ENCODE data around the gene KLHL13. TPM values are rescaled to one million over a fixed set of nuclear protein-coding genes. Genes with fewer than 3 reads are reported as not detected.
"Not testable (repeated sequence)": the region's sequence is repeated elsewhere in the genome, so short reads cannot be mapped to it uniquely, and the experiment has no call there.

KLHL13 gene
- total RNA-seq, 1 experiment from 2014 or later: 48.3 TPM

DNA sequence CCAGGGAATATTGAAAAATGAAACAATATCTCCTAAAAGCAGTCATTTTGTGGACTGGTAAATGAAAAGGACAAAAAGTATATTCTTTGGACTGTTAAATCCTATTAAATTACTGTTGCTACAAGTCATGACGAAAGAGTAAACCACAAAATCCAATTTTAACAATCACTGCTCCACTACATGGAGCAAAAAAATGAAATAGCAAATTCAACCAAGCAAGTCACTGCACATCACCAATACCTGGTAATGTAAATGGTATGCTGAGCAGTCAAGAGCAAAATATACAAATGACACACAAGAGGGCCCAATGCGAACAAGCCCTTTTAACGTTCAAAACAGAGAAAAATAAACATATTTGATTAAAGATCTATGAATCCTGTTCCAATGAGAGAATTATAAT lies 126.2 kb downstream of the KLHL13 start:
- Histone ChIP-seq H3K4me1 (peaks cover 15% of the 10 kb centered on the region), H3K36me3 (no peaks in the 10 kb centered on the region), H3K4me3 (no peak overlapping the region), H3K27ac (no peak overlapping the region), H3K27me3 (no peaks in the 10 kb centered on the region), H3K9me3 (replicated peaks) (no peaks in the 10 kb centered on the region)
- DNase-seq: no peak

DNA sequence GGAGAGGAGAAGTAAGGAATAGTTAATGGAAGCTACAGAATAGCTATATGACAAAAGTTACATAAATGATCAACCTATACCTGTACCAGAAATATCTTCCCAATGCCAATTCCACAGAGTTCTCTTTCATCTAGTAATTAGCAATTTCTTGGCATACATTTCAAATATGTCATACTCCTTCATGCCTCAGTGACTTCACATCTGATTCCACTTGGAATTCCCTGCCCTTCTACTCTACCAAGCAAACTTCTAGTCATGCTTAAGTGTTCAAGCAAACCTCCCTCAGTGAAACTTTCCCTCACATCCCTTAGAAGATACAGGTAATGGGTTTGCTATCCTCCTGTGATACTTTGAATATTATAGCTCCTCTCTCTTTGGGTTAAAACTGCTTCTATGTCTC lies 127.1 kb downstream of the KLHL13 start:
- Histone ChIP-seq H3K27me3 (no peaks in the 10 kb centered on the region), H3K9me3 (replicated peaks) (no peaks in the 10 kb centered on the region), H3K36me3 (no peaks in the 10 kb centered on the region), H3K27ac (no peak overlapping the region), H3K4me3 (no peak overlapping the region), H3K4me1 (peaks cover 15% of the 10 kb centered on the region)
- DNase-seq: no peak

DNA sequence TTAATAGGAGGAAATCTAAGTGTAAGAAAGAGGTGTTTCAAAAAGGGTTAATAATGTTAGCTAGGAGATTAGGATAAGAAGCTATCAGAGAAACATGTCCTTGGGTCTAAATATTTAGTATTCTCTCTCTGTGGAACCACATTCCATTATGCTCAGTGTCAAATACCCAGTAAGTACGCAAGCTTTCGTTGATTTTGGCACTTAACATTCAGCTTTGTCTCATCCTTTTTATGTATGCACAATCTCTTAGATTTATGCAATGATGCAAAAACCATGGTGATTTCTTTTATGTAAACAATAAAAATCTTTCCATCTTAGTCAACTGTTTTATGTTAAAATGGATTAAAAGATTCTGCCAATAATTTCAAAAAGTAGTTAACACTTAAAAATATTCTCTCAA lies 129.2 kb downstream of the KLHL13 start:
- H3K9me3 ChIP-seq (replicated peaks): no peaks in the 10 kb centered on the region
- no peak for DNase-seq
- no peak overlapping the region for H3K27ac ChIP-seq
- H3K36me3 ChIP-seq: no peaks in the 10 kb centered on the region
- H3K4me3 ChIP-seq: no peak overlapping the region
- H3K4me1 ChIP-seq: peaks cover 15% of the 10 kb centered on the region
- no peaks in the 10 kb centered on the region for H3K27me3 ChIP-seq

DNA sequence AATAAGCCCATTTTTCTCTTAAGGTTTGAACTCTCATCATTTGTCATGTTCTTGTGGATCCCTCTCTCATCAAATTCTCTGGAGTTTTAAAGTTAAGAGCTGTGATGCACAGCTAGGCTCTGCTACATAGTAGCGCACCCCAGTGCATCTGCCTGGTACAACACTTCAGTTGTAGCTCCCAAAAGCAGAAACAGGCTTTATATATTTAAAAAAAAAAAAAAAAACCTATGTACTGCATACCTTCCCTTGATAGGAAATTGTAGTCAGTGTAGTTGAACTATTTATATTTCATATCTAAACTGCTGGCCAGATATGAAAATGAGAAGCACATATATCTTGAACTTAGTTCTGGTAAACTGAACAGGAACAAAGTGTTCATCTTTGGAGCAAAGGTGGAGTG lies 131.4 kb downstream of the KLHL13 start:
- no peak overlapping the region for H3K4me3 ChIP-seq
- H3K4me1 ChIP-seq: peaks cover 5% of the 10 kb centered on the region; the same call in 1 of the 2 replicates
- H3K27ac ChIP-seq: no peak overlapping the region
- peak; percentile 11 to 31 for DNase-seq
- no peaks in the 10 kb centered on the region for H3K9me3 ChIP-seq (replicated peaks)
- H3K27me3 ChIP-seq: no peaks in the 10 kb centered on the region
- H3K36me3 ChIP-seq: no peaks in the 10 kb centered on the region

DNA sequence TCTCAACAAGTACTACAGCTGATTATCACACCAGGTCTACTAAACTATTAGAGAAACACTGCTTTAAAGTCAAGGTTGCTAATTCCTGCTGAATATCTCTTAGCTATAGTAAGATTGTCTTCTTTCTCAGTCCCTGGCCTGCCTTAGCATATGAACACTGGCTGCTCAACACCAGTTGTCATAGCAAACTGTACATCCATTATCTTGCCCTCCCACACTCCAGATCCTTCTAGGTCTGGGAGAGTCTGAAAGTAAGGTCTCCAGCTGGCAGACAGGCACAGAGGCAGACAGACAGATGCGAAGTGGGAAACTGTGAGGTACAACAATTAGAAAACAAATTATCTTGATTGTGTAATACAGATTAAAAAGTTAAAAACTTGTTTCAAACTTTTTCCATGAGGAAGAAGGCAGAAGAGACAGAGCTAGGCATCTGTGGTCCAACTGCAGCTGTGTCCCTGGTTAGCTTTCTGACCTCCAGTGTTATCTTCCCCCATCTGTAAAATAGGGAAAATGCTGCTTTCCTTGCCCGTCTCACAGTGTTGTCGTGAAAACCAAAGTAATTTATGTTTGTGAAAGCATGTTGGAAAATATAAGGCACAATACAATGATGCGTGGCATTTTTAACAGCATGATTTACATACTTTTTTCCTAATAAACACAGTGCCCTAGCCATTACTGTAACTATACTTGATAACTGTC lies 133.8 kb downstream of the KLHL13 start:
- H3K4me1 ChIP-seq: peaks cover 5% of the 10 kb centered on the region; the same call in 1 of the 2 replicates
- DNase-seq: no peak
- H3K27ac ChIP-seq: no peak overlapping the region
- no peaks in the 10 kb centered on the region; the same call in 1 of the 2 replicates for H3K36me3 ChIP-seq
- no peaks in the 10 kb centered on the region for H3K27me3 ChIP-seq
- no peaks in the 10 kb centered on the region for H3K9me3 ChIP-seq (replicated peaks)
- H3K4me3 ChIP-seq: no peak overlapping the region

DNA sequence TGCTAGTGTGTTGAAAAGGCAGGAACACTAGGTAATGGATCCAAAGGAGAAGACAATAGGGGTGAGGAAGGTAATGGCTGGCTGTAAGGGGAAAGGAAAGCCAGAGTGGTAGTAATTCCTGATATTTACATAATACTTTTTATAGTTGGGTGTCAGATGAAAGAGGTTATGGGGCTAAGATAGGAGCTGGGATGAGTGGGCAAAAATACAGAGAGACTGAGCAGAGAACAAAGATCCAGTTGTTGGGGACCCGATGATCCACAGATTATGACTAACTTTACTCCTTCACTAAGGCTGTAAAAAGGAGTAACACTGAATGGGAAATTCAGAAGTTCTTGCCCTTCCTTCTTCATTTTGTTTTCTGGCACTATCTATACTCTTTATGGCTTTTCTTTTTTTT lies 138.2 kb downstream of the KLHL13 start:
- H3K27me3 ChIP-seq: no peaks in the 10 kb centered on the region

DNA sequence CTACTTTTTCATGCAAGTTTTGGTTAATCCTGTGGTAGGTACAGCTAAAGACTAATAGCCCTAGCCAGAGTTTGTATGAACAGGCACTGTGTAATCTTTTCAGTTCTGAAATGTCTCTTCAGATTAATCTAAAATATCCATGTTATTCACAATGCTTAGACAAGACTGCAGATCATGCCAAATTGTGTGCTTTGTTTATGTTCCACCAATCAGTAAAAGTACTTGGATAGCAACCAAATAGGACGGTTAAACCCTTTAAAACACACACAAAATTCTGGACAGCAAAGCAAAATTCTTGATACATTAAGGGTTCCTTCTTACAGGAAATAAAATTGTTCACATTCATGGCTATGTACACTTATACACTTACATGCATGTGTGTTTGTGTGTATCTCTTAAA lies 139.1 kb downstream of the KLHL13 start:
- Histone ChIP-seq H3K27ac (no peak overlapping the region), H3K4me1 (peaks cover under 1% of the 10 kb centered on the region; the same call in 1 of the 2 replicates), H3K27me3 (no peaks in the 10 kb centered on the region), H3K4me3 (no peak overlapping the region), H3K9me3 (replicated peaks) (no peaks in the 10 kb centered on the region), H3K36me3 (no peaks in the 10 kb centered on the region; the same call in 1 of the 2 replicates)
- DNase-seq: no peak

More for the DNA sequence above, 138.2 kb downstream of the KLHL13 start:
- Histone ChIP-seq H3K4me3 (no peak overlapping the region), H3K27ac (no peak overlapping the region), H3K4me1 (no peaks in the 10 kb centered on the region), H3K9me3 (replicated peaks) (no peaks in the 10 kb centered on the region), H3K36me3 (no peaks in the 10 kb centered on the region; the same call in 1 of the 2 replicates)
- no peak for DNase-seq

DNA sequence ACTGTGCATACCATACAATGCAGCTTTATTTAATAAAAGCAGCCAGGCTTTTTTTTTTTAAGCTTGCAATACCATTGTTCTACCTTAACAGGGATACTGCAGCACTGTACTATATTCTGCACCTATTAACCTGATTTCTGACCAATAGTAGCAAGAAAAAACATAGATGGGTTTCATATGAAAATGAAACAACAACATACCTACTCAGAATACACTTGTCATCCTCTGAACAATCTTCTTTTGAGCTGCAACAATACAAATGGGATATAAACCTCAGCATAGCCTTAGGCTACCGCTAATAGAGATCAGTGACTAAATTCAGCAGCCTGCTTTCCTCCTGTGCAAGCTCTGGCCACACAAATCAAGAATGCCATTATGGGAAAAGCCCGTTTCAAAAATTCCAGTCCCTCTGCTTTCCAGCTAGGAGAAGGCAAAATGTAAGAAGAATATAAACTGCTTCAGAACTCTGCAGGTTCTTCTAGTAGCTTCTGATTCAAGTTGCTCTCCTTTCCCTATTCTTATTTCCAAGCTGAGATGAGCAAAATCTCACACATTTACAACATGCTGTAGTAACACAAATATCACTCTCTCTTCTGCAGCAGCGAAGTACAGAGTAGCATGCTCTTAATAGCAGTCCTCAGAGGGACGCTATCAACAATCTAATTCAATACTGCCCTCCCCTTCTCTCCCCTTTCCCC lies 143.4 kb downstream of the KLHL13 start:
- no peak overlapping the region for H3K27ac ChIP-seq
- no peaks in the 10 kb centered on the region for H3K27me3 ChIP-seq
- H3K36me3 ChIP-seq: no peaks in the 10 kb centered on the region; the same call in 1 of the 2 replicates
- no peak overlapping the region for H3K4me3 ChIP-seq
- no peaks in the 10 kb centered on the region for H3K9me3 ChIP-seq (replicated peaks)
- peaks cover 12% of the 10 kb centered on the region for H3K4me1 ChIP-seq
- peak in 1 of 2 experiments; percentile 15 for DNase-seq

DNA sequence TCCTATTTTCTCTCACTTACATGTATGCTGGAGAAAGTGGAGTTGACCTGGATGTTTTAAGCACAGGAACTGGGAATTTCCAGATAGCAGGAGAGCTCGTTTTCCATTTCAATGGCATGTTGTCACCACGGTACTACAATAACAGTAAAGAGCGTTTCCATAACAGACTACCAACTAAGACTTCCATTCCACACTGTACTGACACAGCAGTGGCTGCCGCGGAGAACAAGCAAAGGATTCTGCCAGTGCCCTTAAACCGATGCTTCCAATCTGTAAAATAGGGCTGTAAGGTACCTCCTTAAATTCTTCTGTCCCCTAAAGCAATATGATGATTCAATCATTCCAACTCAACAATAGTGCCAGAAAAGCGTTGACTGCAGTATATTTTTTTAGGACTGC lies 143.9 kb downstream of the KLHL13 start:
- Histone ChIP-seq H3K27ac (no peak overlapping the region), H3K9me3 (replicated peaks) (no peaks in the 10 kb centered on the region), H3K36me3 (no peaks in the 10 kb centered on the region), H3K4me1 (peaks cover 12% of the 10 kb centered on the region), H3K27me3 (no peaks in the 10 kb centered on the region), H3K4me3 (no peak overlapping the region)
- no peak for DNase-seq

DNA sequence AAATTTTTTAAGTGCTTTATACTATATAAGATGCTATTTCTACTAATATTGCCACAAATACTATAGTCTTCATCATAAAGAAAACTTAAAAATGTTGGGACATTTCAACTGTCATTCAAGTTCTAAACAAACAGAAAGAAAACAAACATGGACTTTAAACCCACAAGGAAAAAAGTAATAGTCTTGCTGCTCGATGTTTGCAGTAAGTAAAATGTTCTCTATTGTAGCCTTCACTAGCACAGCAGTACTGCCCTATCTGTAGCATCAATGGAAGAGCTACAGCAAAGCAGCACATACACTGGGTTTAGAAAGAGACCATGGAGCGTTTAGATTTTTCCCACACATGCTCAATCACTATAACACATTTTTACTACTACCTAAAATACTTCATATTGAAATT lies 146.8 kb downstream of the KLHL13 start:
- Histone ChIP-seq H3K9me3 (replicated peaks) (peaks cover 1% of the 10 kb centered on the region; the same call in 1 of the 2 replicates), H3K4me3 (no peak overlapping the region), H3K36me3 (no peaks in the 10 kb centered on the region), H3K4me1 (peaks cover 12% of the 10 kb centered on the region), H3K27me3 (no peaks in the 10 kb centered on the region), H3K27ac (no peak overlapping the region)
- DNase-seq: no peak

DNA sequence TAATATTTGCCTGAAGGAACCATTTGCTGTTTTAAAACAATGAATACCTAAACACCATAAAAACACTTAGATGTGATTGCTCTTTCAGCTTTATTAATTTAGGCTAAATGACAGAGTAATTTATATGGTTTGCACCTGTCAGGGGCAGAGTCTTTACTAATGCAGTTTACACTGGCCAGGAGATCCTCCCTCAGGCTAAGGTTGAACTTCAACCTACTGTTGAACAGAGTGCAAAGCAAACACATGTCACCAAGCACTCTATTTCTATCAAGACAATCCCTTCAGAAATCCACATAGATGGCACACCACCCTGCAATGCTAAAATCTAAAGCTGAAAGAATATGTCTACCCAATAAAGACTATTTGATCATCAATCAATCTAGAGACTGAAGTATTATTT lies 147.3 kb downstream of the KLHL13 start:
- no peak overlapping the region for H3K4me3 ChIP-seq
- DNase-seq: peak; percentile 17 to 58
- peaks cover 12% of the 10 kb centered on the region for H3K4me1 ChIP-seq
- peaks cover 3% of the 10 kb centered on the region; the same call in 1 of the 2 replicates for H3K9me3 ChIP-seq (replicated peaks)
- H3K36me3 ChIP-seq: no peaks in the 10 kb centered on the region
- H3K27ac ChIP-seq: no peak overlapping the region
- H3K27me3 ChIP-seq: no peaks in the 10 kb centered on the region

DNA sequence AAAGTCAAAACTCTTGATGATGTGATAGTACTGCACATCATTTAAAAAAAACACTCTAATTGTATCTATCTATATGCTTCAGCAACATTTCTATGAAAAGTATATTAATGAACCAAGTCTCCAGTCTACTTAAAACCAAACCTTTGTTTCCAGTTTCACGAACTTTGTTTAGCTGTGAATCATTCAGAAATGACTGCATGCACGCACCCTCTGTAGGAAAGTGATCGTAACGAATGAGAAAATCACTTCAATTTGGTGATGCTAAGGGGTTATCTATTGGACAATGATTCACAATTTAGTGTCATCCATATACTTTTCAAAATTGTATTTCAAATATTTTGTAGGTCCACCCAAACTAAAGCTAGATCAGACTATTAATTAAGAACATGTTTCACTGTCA lies 157.6 kb downstream of the KLHL13 start:
- Histone ChIP-seq H3K4me1 (no peaks in the 10 kb centered on the region), H3K4me3 (no peak overlapping the region), H3K27ac (no peak overlapping the region), H3K27me3 (no peaks in the 10 kb centered on the region), H3K36me3 (no peaks in the 10 kb centered on the region), H3K9me3 (replicated peaks) (no peaks in the 10 kb centered on the region)
- no peak for DNase-seq

DNA sequence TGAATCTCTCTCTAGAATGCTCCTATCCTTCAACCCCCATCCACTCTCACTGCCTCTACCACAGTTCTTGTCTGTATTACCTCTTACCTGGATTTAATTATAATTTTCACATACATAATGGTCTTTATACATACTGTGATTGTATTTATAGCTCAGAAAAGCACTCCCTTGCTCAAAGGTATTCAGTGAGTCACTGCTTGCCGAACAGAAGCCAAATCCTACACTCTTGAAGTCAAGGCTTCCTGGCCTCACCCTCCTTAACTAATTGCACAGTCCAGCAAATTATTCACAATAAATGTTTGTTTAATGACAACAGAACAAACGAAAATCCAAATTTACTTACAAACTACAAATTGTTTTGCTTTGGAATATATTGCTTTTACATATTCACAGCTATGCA lies 159.5 kb downstream of the KLHL13 start:
- Histone ChIP-seq H3K27me3 (no peaks in the 10 kb centered on the region), H3K27ac (no peak overlapping the region), H3K4me1 (no peaks in the 10 kb centered on the region), H3K36me3 (no peaks in the 10 kb centered on the region), H3K4me3 (no peak overlapping the region), H3K9me3 (replicated peaks) (no peaks in the 10 kb centered on the region)
- no peak for DNase-seq

DNA sequence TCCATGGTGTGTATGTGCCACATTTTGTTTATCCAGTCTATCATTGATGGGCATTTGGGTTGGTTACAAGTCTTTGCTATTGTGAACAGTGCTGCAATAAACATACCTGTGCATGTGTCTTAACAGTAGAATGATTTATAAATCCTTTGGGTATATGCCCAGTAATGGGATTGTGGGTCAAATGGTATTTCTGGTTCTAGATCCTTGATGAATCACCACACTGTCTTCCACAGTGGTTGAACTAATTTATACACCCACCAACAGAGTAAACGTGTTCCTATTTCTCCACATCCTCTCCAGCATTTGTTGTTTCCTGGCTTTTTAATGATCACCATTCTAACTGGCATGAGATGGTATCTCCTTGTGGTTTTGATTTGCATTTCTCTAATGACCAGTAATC lies 177.3 kb downstream of the KLHL13 start:
- not testable (repeated sequence) for DNase-seq; H3K4me1 ChIP-seq; H3K27ac ChIP-seq; H3K27me3 ChIP-seq; H3K4me3 ChIP-seq; H3K9me3 ChIP-seq (replicated peaks); H3K36me3 ChIP-seq

DNA sequence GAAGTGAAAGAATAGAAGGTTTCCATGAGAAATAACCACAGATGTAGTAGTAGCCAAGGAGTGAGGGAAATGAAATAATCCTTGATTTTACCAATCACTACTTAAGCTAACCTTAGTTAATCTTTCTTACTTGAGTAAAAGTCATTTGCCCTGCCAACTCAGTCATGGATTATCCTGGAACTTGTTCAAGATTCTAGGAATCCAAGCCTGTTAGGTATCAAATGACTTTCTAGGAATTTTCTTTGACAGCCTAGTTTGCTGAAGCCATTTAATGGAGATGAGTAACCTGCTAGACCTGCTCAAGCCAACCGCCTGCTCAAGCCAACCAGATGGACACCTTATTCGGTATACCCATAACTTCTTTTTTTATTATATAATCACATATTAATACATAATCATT lies 180.5 kb downstream of the KLHL13 start:
- Histone ChIP-seq H3K27ac (no peak overlapping the region), H3K9me3 (replicated peaks) (no peaks in the 10 kb centered on the region), H3K4me1 (no peaks in the 10 kb centered on the region), H3K4me3 (no peak overlapping the region), H3K27me3 (no peaks in the 10 kb centered on the region), H3K36me3 (no peaks in the 10 kb centered on the region)
- DNase-seq: no peak

Data from SJCRH30 (cell line).